Calu3 (cell line): ENCODE results near the gene CTTNBP2. TPM values are rescaled to one million over a fixed set of nuclear protein-coding genes. Genes with fewer than 3 reads are reported as not detected.

Experiments used
- BruUV-seq: library from RNA; stranded (reverse); fragments of 400-500 nt; replicated peaks from 2 replicates; lab custom pipeline; 2021; lab: Mats Ljungman, UMichigan
- CTCF ChIA-PET: fragments of 300-600 bp; sonication (Branson Sonifier 250); formaldehyde crosslinking; loops from one replicate; lab custom pipeline; 2022; ENCODE audit warnings: antibody characterized with exemption; lab: Charles Lee
- DNase-seq: peaks from one replicate; pipeline ENCODE4 v3.0.0; 2022
- H3K27ac Mint-ChIP-seq: one replicate; pipeline ENCODE4 v1.8.0; 2022; ENCODE audit warnings: mixed read lengths; ENCODE audit not compliant: unreplicated experiment
- H3K27me3 Mint-ChIP-seq: one replicate; pipeline ENCODE4 v1.8.0; 2022; ENCODE audit warnings: mixed read lengths; ENCODE audit not compliant: unreplicated experiment
- H3K36me3 Mint-ChIP-seq: one replicate; pipeline ENCODE4 v1.8.0; 2022; ENCODE audit warnings: mild to moderate bottlenecking, moderate library complexity, mixed read lengths; ENCODE audit not compliant: insufficient read depth, unreplicated experiment
- H3K4me1 Mint-ChIP-seq: one replicate; pipeline ENCODE4 v1.8.0; 2022; ENCODE audit warnings: mild to moderate bottlenecking, low read depth, mixed read lengths; ENCODE audit not compliant: unreplicated experiment
- H3K4me3 Mint-ChIP-seq: one replicate; pipeline ENCODE4 v1.8.0; 2022; ENCODE audit warnings: mild to moderate bottlenecking, low read depth, moderate library complexity, mixed read lengths; ENCODE audit not compliant: unreplicated experiment
- H3K9me3 Mint-ChIP-seq: one replicate; pipeline ENCODE4 v1.8.0; 2022; ENCODE audit warnings: low read depth, mixed read lengths; ENCODE audit not compliant: unreplicated experiment
- CTCF ChIP-seq: fragments of 200-600 bp; IDR thresholded peaks from one replicate; pipeline ENCODE4 v1.8.0; 2022; ENCODE audit warnings: antibody characterized with exemption; ENCODE audit not compliant: unreplicated experiment
- intact Hi-C: fragments of 100-400 bp; cut with micrococcal nuclease; formaldehyde crosslinking; loops from one replicate; pipeline ENCODE4 v1.10.0; 2022; ENCODE audit not compliant: unreplicated experiment
- total RNA-seq: library from RNA; stranded (reverse); gene quantifications from 2 replicates; pipeline ENCODE4 v1.2.3, GENCODE V29; 2022

The CTTNBP2 gene
- total RNA-seq, 1 experiment from 2014 or later = 2.3 TPM

GRCh38 chr7:117791877-117792780, 81.1 kb downstream of the CTTNBP2 start:
- Mint-ChIP-seq H3K4me3 (no peak overlapping the region), H3K27me3 (no peaks in the 10 kb centered on the region), H3K27ac (no peak overlapping the region), H3K4me1 (no peaks in the 10 kb centered on the region), H3K9me3 (no peaks in the 10 kb centered on the region), H3K36me3 (no peaks in the 10 kb centered on the region)
- intact Hi-C loops = no loop called here
- DNase-seq = no peak
- CTCF ChIA-PET = interaction anchor here (0.7 kb wide), 1 partner anchor 29 kb away, joined by 3 read pairs; no protein-coding TSS in a partner anchor
- no TSS peak for BruUV-seq
- TF ChIP-seq CTCF = no peak

- BruUV-seq = no TSS peak
- no peaks in the 10 kb centered on the region for H3K27me3 Mint-ChIP-seq
- DNase-seq = no peak
- H3K9me3 Mint-ChIP-seq = no peaks in the 10 kb centered on the region
- no peak overlapping the region for H3K27ac Mint-ChIP-seq
- no peaks in the 10 kb centered on the region for H3K36me3 Mint-ChIP-seq
- no peak for TF ChIP-seq CTCF
- no peaks in the 10 kb centered on the region for H3K4me1 Mint-ChIP-seq
- H3K4me3 Mint-ChIP-seq = no peak overlapping the region
- intact Hi-C loops = no loop called here
- CTCF ChIA-PET = no interaction called here
Observed at GRCh38 chr7:117790731-117791130, 82.5 kb downstream of the CTTNBP2 start.

- CTCF ChIA-PET = no interaction called here
- BruUV-seq = no TSS peak
- Mint-ChIP-seq H3K4me3 (no peak overlapping the region), H3K27me3 (no peaks in the 10 kb centered on the region), H3K9me3 (no peaks in the 10 kb centered on the region), H3K4me1 (no peaks in the 10 kb centered on the region), H3K36me3 (no peaks in the 10 kb centered on the region), H3K27ac (no peak overlapping the region)
- no peak for DNase-seq
- intact Hi-C loops = no loop called here
- no peak for TF ChIP-seq CTCF
Observed at GRCh38 chr7:117790251-117790650, 83.0 kb downstream of the CTTNBP2 start.

- H3K27me3 Mint-ChIP-seq = no peaks in the 10 kb centered on the region
- no peak overlapping the region for H3K4me3 Mint-ChIP-seq
- CTCF ChIA-PET = no interaction called here
- no peaks in the 10 kb centered on the region for H3K4me1 Mint-ChIP-seq
- intact Hi-C loops = loop anchor here (10.0 kb wide), 1 partner anchor 1309 kb away; no protein-coding TSS in a partner anchor
- no TSS peak for BruUV-seq
- no peak for DNase-seq
- no peaks in the 10 kb centered on the region for H3K36me3 Mint-ChIP-seq
- H3K27ac Mint-ChIP-seq = no peak overlapping the region
- H3K9me3 Mint-ChIP-seq = no peaks in the 10 kb centered on the region
- TF ChIP-seq CTCF = no peak
Observed at GRCh38 chr7:117785431-117785830, 87.8 kb downstream of the CTTNBP2 start.
